Measurements from ENCODE around the gene CHCHD5.
"Not testable (repeated sequence)": the region's sequence is repeated elsewhere in the genome, so short reads cannot be mapped to it uniquely, and the experiment has no call there.

The CHCHD5 gene

DNA sequence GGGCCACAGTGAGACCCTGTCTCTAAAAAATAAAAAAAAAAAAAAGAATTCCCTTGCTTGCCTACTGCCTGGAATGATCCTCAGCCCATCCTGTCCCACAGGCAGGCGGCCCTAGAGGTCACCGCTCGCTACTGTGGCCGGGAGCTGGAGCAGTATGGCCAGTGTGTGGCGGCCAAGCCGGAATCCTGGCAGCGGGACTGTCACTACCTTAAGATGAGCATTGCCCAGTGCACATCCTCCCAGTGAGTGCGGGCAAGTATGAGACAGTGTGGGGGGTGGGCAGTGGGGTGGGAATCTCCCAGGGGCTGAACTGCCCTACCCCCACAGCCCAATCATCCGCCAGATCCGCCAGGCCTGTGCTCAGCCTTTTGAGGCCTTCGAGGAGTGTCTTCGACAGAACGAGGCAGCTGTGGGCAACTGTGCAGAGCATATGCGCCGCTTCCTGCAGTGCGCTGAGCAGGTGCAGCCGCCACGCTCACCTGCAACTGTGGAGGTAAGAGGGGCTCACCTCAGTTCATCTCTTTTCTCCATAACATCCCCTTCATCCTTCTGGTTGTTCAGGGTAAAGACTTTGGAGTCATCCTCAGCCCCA is 1.6 kb downstream of the CHCHD5 start:
- DNase-seq (ENCODE audit: low read depth, low spot score) = no peak

GRCh38 chr2:112588611-112589045 is 4.2 kb downstream of the CHCHD5 start:
- DNase-seq (ENCODE audit: low read depth, low spot score) = no peak

DNA sequence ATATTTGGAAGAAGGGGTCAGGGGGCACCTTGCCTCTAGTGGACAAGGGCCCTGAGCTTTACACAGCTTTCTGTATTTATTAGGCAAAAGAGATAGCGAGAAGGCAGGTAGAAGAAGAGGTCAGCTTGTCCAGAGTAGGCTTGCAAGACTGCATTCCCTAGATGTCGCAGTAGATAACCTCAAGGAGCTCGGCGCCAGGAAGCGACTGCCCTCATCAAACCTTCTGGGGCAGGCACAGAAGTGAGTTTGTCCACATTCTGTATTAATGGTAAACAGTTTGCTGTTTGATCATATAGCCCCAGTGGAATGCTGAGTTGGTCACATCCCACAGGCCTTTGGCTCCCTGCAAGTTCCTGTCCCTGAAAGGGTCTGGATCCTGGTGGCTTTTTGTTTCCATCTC is 7.0 kb downstream of the CHCHD5 start:
- no peak for DNase-seq (ENCODE audit: low read depth, low spot score)

GRCh38 chr2:112593736-112594135 is 9.3 kb downstream of the CHCHD5 start:
- DNase-seq (ENCODE audit: low read depth, low spot score) = no peak

- DNase-seq (ENCODE audit: low read depth, low spot score) = no peak
Measured at GRCh38 chr2:112597537-112598322, 13.3 kb downstream of the CHCHD5 start.

GRCh38 chr2:112600634-112601033 is 16.2 kb downstream of the CHCHD5 start:
- no peak for DNase-seq (ENCODE audit: low read depth, low spot score)

GRCh38 chr2:112601754-112602153 is 17.3 kb downstream of the CHCHD5 start:
- DNase-seq (ENCODE audit: low read depth, low spot score) = no peak

GRCh38 chr2:112602917-112603316 is 18.5 kb downstream of the CHCHD5 start:
- no peak for DNase-seq (ENCODE audit: low read depth, low spot score)

DNA sequence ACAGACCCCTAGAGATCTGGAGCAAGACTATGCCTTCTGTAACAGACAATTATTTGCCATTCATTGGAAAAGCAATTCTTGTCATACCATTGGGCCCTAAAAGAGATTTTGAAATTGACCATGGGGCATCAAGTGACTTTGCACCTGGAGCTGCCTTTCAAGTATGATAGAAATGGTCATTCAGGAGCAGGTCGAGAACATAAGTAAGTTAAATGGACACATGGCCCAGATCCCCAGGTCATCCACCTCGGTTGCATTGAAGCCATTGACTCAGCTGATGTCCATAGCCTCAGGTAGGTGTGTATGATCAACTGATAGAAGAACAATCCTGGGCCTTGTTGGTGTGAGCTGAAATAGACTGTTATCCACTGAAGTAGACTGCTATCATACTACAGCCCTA is 19.3 kb downstream of the CHCHD5 start:
- DNase-seq (ENCODE audit: low read depth, low spot score) = no peak

- no peak for DNase-seq (ENCODE audit: low read depth, low spot score)
Measured at GRCh38 chr2:112604952-112605351, 20.5 kb downstream of the CHCHD5 start.

GRCh38 chr2:112605926-112606325 is 21.5 kb downstream of the CHCHD5 start:
- DNase-seq (ENCODE audit: low read depth, low spot score) = no peak

DNA sequence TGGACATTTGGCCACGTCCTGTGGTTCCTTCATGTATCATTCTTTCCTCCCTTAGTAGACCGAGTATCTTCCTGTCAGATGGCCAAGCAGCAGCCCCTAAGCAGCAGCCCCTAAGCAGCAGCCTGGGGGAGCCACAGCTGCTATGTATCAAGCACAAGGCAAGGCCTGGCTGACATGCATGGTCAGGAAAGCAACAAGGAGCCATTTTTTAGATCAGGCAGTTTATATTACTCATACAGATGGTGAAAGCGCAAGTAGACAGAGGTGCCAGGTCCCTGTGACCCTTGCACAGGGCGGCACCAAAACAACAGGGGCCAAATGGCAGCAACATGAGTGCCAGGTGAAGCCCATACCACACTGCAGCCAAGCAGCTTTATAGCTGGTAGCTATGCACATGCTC is 22.1 kb downstream of the CHCHD5 start:
- DNase-seq (ENCODE audit: low read depth, low spot score) = no peak

DNA sequence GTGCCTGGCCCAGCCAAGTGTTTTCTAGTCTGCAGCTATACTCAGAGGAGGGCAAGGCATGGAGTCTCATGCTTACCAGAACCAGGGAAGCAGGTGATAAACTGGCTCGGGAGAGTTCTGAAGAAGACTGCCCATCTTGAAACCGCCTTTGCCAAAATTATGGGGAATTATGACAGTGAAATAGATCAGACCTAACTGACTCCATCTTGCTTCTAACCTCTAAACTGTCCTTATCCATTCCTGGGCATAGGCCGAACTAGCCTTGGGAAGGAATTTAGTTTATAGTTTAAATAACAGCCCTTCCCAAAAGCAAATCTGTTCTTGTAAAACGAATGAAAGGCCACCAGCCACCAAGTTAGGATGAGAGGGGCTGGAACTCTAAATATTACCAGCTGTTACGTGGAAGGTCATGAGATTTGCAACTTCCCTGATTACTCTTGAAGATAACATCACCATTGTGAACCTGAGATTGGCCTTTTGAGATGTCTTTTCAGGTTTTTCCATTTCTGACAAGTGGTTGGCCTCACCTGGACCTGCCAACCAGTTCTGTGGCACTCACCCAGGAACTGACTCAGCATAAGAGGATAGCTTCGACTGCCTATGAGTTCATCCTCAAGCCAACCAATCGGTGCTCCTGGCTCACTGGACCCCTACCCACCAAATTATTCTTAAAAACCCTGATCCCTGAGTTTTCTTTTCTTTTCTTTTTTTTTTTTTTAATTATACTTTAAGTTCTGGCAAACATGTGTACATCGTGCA is 23.4 kb downstream of the CHCHD5 start:
- no peak for DNase-seq (ENCODE audit: low read depth, low spot score)

DNA sequence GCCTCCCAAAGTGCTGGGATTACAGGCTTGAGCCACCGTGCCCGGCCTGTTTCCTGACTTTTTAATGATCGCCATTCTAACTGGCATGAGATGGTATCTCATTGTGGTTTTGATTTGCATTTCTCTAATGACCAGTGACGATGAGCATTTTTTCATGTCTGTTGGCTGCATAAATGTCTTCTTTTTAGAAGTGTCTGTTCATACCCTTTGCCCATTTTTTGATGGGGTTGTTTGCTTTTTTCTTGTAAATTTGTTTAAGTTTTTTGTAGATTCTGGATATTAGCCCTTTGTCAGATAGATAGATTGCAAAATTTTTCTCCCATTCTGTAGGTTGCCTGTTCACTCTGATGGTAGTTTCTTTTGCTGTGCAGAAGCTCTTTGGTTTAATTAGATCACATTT is 24.9 kb downstream of the CHCHD5 start:
- not testable (repeated sequence) for DNase-seq (ENCODE audit: low read depth, low spot score)

DNA sequence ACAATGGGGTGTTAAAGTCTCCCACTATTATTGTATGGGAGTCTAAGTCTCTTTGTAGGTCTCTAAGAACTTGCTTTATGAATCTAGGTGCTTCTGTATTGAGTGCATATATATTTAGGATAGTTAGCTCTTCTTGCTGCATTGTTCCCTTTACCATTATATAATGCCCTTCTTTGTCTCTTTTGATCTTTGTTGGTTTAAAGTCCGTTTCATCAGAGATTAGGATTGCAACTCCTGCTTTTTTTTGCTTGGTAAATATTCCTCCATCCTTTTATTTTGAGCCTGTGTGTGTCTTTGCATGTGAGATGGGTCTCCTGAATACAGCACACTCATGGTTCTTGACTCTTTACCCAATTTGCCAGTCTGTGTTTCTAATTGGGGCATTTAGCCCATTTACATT is 27.9 kb downstream of the CHCHD5 start:
- DNase-seq (ENCODE audit: low read depth, low spot score) = not testable (repeated sequence)

DNA sequence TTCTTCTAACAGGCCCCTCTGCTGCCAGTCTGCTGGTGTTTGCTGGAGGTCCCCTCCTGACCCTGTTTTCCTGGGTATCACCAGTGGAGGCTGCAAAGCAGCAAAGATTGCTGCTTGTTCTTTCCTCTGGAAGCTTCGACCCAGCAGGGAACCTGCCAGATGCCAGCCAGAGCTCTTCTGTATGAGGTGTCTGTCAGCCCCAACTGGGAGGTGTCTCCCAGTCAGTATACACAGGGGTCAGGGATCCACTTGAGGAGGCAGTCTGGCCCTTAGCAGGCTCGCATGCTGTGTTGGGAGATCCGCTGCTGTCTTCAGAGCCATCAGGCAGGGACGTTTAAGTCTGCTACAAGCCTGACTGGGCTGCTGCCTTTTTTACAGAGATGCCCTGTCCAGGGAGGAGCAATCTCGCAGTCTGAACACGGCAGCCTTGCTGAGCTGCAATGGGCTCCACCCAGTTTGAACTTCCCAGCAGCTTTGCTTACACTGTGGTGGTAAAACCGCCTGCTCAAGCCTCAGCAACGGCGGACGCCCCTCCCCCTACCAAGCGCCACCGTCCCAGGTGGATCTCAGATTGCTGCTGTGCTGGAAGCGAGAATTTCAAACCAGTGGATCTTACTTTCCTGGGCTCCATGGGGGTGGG is 29.9 kb downstream of the CHCHD5 start:
- DNase-seq (ENCODE audit: low read depth, low spot score) = no peak

GRCh38 chr2:112615051-112615450 is 30.6 kb downstream of the CHCHD5 start:
- DNase-seq (ENCODE audit: low read depth, low spot score) = no peak

- not testable (repeated sequence) for DNase-seq (ENCODE audit: low read depth, low spot score)
Measured at GRCh38 chr2:112615798-112616197, 31.4 kb downstream of the CHCHD5 start.

DNA sequence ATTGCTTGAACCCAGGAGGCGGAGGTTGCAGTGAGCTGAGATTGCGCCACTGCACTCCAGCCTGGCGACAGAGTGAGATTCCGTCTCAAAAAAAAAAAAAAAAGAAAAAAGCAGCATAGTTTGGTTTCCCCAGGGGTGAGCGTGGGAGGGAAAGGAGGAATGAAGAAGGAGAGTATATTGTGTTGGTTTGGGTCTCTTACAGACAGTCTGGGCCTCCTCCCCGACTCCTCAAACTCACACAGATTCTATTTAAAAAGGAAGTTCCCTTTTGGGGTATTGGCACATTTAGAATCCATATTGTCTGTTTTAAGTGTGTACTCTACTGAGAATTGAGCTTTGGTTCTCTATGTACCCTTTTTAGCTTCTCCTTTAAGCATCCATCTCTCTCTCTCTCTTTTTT is 34.0 kb downstream of the CHCHD5 start:
- DNase-seq (ENCODE audit: low read depth, low spot score) = no peak

DNA sequence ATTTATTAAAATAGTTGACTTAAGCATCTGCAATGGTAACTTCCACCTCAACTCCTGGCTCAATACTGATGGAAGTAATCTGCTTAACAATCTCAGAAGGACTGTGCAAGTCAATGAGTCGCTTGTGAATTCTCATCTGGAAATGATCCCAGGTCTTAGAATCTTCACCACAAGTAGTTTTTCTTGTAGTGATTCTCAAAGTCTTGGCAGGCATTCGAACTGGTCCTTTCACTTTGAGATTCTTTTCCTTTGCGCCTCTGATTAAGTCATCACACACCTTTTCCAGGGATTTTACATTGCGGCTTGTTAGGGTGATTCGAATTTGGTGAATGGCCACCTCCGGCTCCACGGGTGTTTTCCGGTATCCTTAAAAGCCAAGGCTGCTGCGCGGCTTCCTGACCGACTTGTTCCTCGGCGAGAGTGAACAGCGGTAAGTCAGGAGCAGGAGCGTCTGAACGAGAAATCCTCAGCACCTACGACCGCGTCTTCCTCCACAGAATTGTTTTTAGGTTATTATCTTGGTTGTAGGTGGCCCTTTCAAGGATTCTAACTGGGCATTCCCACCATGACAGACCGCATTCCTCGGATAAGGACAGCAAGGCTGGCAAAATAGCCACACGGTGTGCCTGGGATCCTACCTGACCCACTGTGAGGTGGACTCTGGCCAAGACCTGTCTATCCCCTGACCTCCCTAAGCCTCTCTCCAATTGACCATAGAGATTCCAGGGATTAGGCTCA is 37.5 kb downstream of the CHCHD5 start:
- no peak for DNase-seq (ENCODE audit: low read depth, low spot score)

GRCh38 chr2:112622528-112622849 is 38.1 kb downstream of the CHCHD5 start:
- DNase-seq (ENCODE audit: low read depth, low spot score) = no peak

Data from activated CD4-positive, CD25-positive, alpha-beta regulatory T cell treated with anti-CD3 and anti-CD28 coated beads, Interleukin-2, amount 50 U/mL, for 16 hours (primary cell).